H9 (cell line): ENCODE measurements around the gene EFHD1. TPM values are rescaled to one million over a fixed set of nuclear protein-coding genes. Genes with fewer than 3 reads are reported as not detected.

Source experiments
- DNase-seq: peaks from one replicate; pipeline ENCODE4 v3.0.0-alpha.2; 2017
- H2AFZ ChIP-seq: one replicate; pipeline ENCODE4 v1.6.1; 2013; ENCODE audit warnings: mild to moderate bottlenecking, low read length, control low read depth, moderate library complexity
- H2AK5ac ChIP-seq: 2 replicates; pipeline ENCODE4 v1.6.1; 2013; ENCODE audit warnings: low read length, control low read depth, mixed read lengths; ENCODE audit not compliant: insufficient read length
- H2BK120ac ChIP-seq: one replicate; pipeline ENCODE4 v1.6.1; 2013; ENCODE audit warnings: low read depth, mild to moderate bottlenecking, low read length, control low read depth, inconsistent platforms; ENCODE audit not compliant: poor library complexity, severe bottlenecking
- H2BK12ac ChIP-seq: 2 replicates; pipeline ENCODE4 v1.6.1; 2013; ENCODE audit warnings: low read length, control low read depth, mixed read lengths, low read depth; ENCODE audit not compliant: insufficient read length
- H2BK15ac ChIP-seq: 2 replicates; pipeline ENCODE4 v1.6.1; 2013; ENCODE audit warnings: low read depth, low read length, control low read depth
- H2BK20ac ChIP-seq: one replicate; pipeline ENCODE4 v1.6.1; 2013; ENCODE audit warnings: low read depth, mild to moderate bottlenecking, low read length, control low read depth, inconsistent platforms; ENCODE audit not compliant: poor library complexity, severe bottlenecking
- H2BK5ac ChIP-seq: 2 replicates; pipeline ENCODE4 v1.6.1; 2013; ENCODE audit warnings: low read length, control low read depth, mixed read lengths; ENCODE audit not compliant: insufficient read length
- H3K14ac ChIP-seq: 2 replicates; pipeline ENCODE4 v1.6.1; 2013; ENCODE audit warnings: low read length, control low read depth; ENCODE audit not compliant: insufficient read depth
- H3K18ac ChIP-seq: 2 replicates; pipeline ENCODE4 v1.6.1; 2013; ENCODE audit warnings: low read depth, mild to moderate bottlenecking, mixed read lengths, low read length, control low read depth; ENCODE audit not compliant: insufficient read length
- H3K23ac ChIP-seq: 2 replicates; pipeline ENCODE4 v1.6.1; 2013; ENCODE audit warnings: low read length, control low read depth, mixed read lengths, low read depth; ENCODE audit not compliant: insufficient read length
- H3K23me2 ChIP-seq: 2 replicates; pipeline ENCODE4 v1.6.1; 2013; ENCODE audit warnings: low read depth, mild to moderate bottlenecking, mixed read lengths, low read length, control low read depth; ENCODE audit not compliant: insufficient read length, poor library complexity, severe bottlenecking
- H3K27ac ChIP-seq: 2 replicates; pipeline ENCODE4 v1.5.1; 2013; ENCODE audit warnings: low read length, control low read depth, mixed read lengths, low read depth; ENCODE audit not compliant: insufficient read length
- H3K27me3 ChIP-seq: 2 replicates; pipeline ENCODE4 v1.6.1; 2013; ENCODE audit warnings: low read length, control low read depth, inconsistent platforms; ENCODE audit not compliant: insufficient read depth
- H3K4ac ChIP-seq: 2 replicates; pipeline ENCODE4 v1.6.1; 2013; ENCODE audit warnings: low read depth, mild to moderate bottlenecking, control low read depth, inconsistent platforms, low read length, moderate library complexity
- H3K4me1 ChIP-seq: 2 replicates; pipeline ENCODE4 v1.6.1; 2013; ENCODE audit warnings: low read length, control low read depth, inconsistent platforms; ENCODE audit not compliant: insufficient read depth
- H3K4me2 ChIP-seq: 2 replicates; pipeline ENCODE4 v1.6.1; 2013; ENCODE audit warnings: low read length, control low read depth, mixed read lengths; ENCODE audit not compliant: insufficient read length, insufficient read depth
- H3K56ac ChIP-seq: 2 replicates; pipeline ENCODE4 v1.6.1; 2013; ENCODE audit warnings: low read depth, mild to moderate bottlenecking, mixed read lengths, low read length, control low read depth; ENCODE audit not compliant: insufficient read length
- H3K79me1 ChIP-seq: 2 replicates; pipeline ENCODE4 v1.6.1; 2013; ENCODE audit warnings: low read depth, mild to moderate bottlenecking, moderate library complexity, low read length, control low read depth, inconsistent platforms; ENCODE audit not compliant: insufficient read depth, poor library complexity, severe bottlenecking
- H3K79me2 ChIP-seq: 2 replicates; pipeline ENCODE4 v1.6.1; 2013; ENCODE audit warnings: low read length, control low read depth, inconsistent platforms; ENCODE audit not compliant: insufficient read depth
- H3K9ac ChIP-seq: 2 replicates; pipeline ENCODE4 v1.6.1; 2013; ENCODE audit warnings: low read length, control low read depth, mixed read lengths; ENCODE audit not compliant: insufficient read length; ENCODE audit errors: extremely low read depth
- H3K9me3 ChIP-seq: one replicate; pipeline ENCODE4 v1.6.1; 2013; ENCODE audit warnings: low read depth, low read length, inconsistent platforms; ENCODE audit not compliant: control insufficient read depth
- H3T11ph ChIP-seq: one replicate; pipeline ENCODE4 v1.6.1; 2013; ENCODE audit warnings: mild to moderate bottlenecking, low read length, control low read depth, inconsistent platforms
- H4K20me1 ChIP-seq: one replicate; pipeline ENCODE4 v1.6.1; 2013; ENCODE audit not compliant: control insufficient read depth, insufficient read length, insufficient read depth
- H4K5ac ChIP-seq: 2 replicates; pipeline ENCODE4 v1.6.1; 2013; ENCODE audit warnings: low read depth, mild to moderate bottlenecking, mixed read lengths, low read length, control low read depth; ENCODE audit not compliant: insufficient read length
- H4K8ac ChIP-seq: replicated peaks from 2 replicates; pipeline ENCODE4 v1.6.1; 2013; ENCODE audit warnings: low read length, control low read depth, mixed read lengths, low read depth; ENCODE audit not compliant: insufficient read length
- H4K91ac ChIP-seq: 2 replicates; pipeline ENCODE4 v1.6.1; 2013; ENCODE audit warnings: low read depth, mild to moderate bottlenecking, moderate library complexity, mixed read lengths, low read length, control low read depth; ENCODE audit not compliant: insufficient read length
- H3K27ac Mint-ChIP-seq, 3 experiments: 2 replicates in 2 of 3; 3 replicates in 1 of 3; pipeline ENCODE4 v1.8.0; 2020 to 2021; ENCODE audit warnings: mixed read lengths in 3 of 3, mild to moderate bottlenecking in 1 of 3, moderate library complexity in 1 of 3
- H3K27me3 Mint-ChIP-seq: 2 replicates; pipeline ENCODE4 v1.8.0; 2021; ENCODE audit warnings: low read depth, mild to moderate bottlenecking, moderate library complexity, mixed read lengths
- H3K36me3 Mint-ChIP-seq, 3 experiments: 2 replicates in 2 of 3; 3 replicates in 1 of 3; pipeline ENCODE4 v1.8.0; 2020 to 2021; ENCODE audit warnings: low read depth in 3 of 3, mixed read lengths in 3 of 3; ENCODE audit not compliant: insufficient read depth in 1 of 3
- H3K4me1 Mint-ChIP-seq, 2 experiments: 2 replicates each; pipeline ENCODE4 v1.8.0; 2020; ENCODE audit warnings: mixed read lengths in 2 of 2
- H3K4me3 Mint-ChIP-seq, 2 experiments: 2 replicates in 1 of 2; 3 replicates in 1 of 2; pipeline ENCODE4 v1.8.0; 2020 to 2021; ENCODE audit warnings: mild to moderate bottlenecking in 2 of 2, mixed read lengths in 2 of 2, moderate library complexity in 1 of 2
- H3K9me3 Mint-ChIP-seq, 2 experiments: 2 replicates in 1 of 2; 3 replicates in 1 of 2; pipeline ENCODE4 v1.8.0; 2020; ENCODE audit warnings: mild to moderate bottlenecking in 2 of 2, mixed read lengths in 2 of 2, moderate library complexity in 1 of 2
- WGBS: extraction: QIAGEN DNeasy Blood & Tissue Kit; methylation state at CpG from one replicate; pipeline ENCODE4 v1.1.7; 2013; ENCODE audit warnings: missing lambda C conversion rate, low lambda C conversion rate, mixed read lengths; ENCODE audit not compliant: insufficient read length; ENCODE audit errors: extremely low coverage; 5-methylcytosine and 5-hydroxymethylcytosine counted together
- total RNA-seq: library from RNA; stranded (reverse); gene quantifications from 2 replicates; pipeline ENCODE4 v1.2.1, GENCODE V29; 2021
- TF ChIP-seq, protein P1 (sequence below): fragments of 200-600 bp; sonication (generic); conservative IDR thresholded peaks from 3 replicates; pipeline ENCODE4 v1.8.0; 2021; ENCODE audit warnings: antibody characterized with exemption, mild to moderate bottlenecking

EFHD1 gene
- total RNA-seq, 1 experiment from 2014 or later = 2.8 TPM

DNA sequence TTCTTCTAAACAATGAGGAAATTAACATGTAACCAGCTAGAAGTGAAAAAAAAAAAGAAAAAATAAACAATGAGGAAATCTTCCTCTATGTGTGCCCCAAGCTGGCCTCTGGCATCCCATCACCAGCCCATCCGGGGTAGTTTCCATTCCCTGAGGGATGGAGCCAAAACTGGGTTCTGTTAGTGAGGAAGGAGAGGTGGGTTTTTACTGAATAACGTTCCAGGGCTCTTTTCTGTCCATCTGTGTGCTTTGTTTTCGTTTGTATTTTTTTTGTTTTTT, 9.7 kb downstream of the EFHD1 start:
- H3K4me1 ChIP-seq = no peaks in the 10 kb centered on the region
- no peak overlapping the region for H2BK5ac ChIP-seq
- no peak overlapping the region for H3K4ac ChIP-seq
- no peak overlapping the region for H3T11ph ChIP-seq
- no peak overlapping the region for H3K23ac ChIP-seq
- no peak overlapping the region for H2AFZ ChIP-seq
- H4K91ac ChIP-seq = no peak overlapping the region
- no peaks in the 10 kb centered on the region for H4K20me1 ChIP-seq
- no peaks in the 10 kb centered on the region for H3K9me3 ChIP-seq
- no peak overlapping the region for H2BK12ac ChIP-seq
- no peak overlapping the region for H2AK5ac ChIP-seq
- Mint-ChIP-seq H3K36me3 (no peaks in the 10 kb centered on the region; a peak in 2 of 7 replicates), H3K4me3 (no peak overlapping the region), H3K27me3 (peaks cover 31% of the 10 kb centered on the region), H3K4me1 (peaks cover 6 to 9% of the 10 kb centered on the region in 2 experiments; a peak in 2 of 4 replicates), H3K9me3 (peaks cover 0 to 1% of the 10 kb centered on the region in 2 experiments; a peak in 1 of 5 replicates), H3K27ac (no peak overlapping the region)
- H2BK120ac ChIP-seq = no peak overlapping the region
- H2BK20ac ChIP-seq = no peak overlapping the region
- H3K27ac ChIP-seq = no peak overlapping the region
- no peaks in the 10 kb centered on the region for H3K23me2 ChIP-seq
- TF ChIP-seq, protein P1, sequence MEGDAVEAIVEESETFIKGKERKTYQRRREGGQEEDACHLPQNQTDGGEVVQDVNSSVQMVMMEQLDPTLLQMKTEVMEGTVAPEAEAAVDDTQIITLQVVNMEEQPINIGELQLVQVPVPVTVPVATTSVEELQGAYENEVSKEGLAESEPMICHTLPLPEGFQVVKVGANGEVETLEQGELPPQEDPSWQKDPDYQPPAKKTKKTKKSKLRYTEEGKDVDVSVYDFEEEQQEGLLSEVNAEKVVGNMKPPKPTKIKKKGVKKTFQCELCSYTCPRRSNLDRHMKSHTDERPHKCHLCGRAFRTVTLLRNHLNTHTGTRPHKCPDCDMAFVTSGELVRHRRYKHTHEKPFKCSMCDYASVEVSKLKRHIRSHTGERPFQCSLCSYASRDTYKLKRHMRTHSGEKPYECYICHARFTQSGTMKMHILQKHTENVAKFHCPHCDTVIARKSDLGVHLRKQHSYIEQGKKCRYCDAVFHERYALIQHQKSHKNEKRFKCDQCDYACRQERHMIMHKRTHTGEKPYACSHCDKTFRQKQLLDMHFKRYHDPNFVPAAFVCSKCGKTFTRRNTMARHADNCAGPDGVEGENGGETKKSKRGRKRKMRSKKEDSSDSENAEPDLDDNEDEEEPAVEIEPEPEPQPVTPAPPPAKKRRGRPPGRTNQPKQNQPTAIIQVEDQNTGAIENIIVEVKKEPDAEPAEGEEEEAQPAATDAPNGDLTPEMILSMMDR = no peak
- H3K9ac ChIP-seq = no peak overlapping the region
- H2BK15ac ChIP-seq = no peak overlapping the region
- no peaks in the 10 kb centered on the region for H3K79me1 ChIP-seq
- no CpG with 5 or more reads among the region's 3 CpGs for WGBS
- H3K27me3 ChIP-seq = no peaks in the 10 kb centered on the region
- no peak overlapping the region for H3K14ac ChIP-seq
- no peak for DNase-seq
- H3K56ac ChIP-seq = no peak overlapping the region
- H3K18ac ChIP-seq = no peak overlapping the region
- no peak overlapping the region for H3K4me2 ChIP-seq
- no peak overlapping the region for H4K8ac ChIP-seq
- no peaks in the 10 kb centered on the region for H3K79me2 ChIP-seq
- no peak overlapping the region for H4K5ac ChIP-seq
